ENCODE results near the gene MRGPRG. TPM values are rescaled to one million over a fixed set of nuclear protein-coding genes. Genes with fewer than 3 reads are reported as not detected.

MRGPRG gene
- total and polyA plus RNA-seq, 2 experiments from 2014 or later: not detected

- no peak for DNase-seq (ENCODE audit: low spot score)
Observed at GRCh38 chr11:3201112-3201581, 17.5 kb downstream of the MRGPRG start.

GRCh38 chr11:3200388-3201111, 18.1 kb downstream of the MRGPRG start:
- no peaks in the 10 kb centered on the region for H3K36me3 ChIP-seq (replicated peaks; ENCODE audit: insufficient read depth, low read depth)
- H3K4me3 ChIP-seq: no peak overlapping the region
- H3K79me2 ChIP-seq: no peaks in the 10 kb centered on the region
- H3K9me2 ChIP-seq (replicated peaks; ENCODE audit: insufficient read depth): no peaks in the 10 kb centered on the region
- H3K27me3 ChIP-seq: peaks cover 50% of the 10 kb centered on the region
- DNase-seq (ENCODE audit: low spot score): no peak
- no peaks in the 10 kb centered on the region for H3K9me3 ChIP-seq (ENCODE audit: low read depth)
- no peak for TF ChIP-seq EZH2 (IDR thresholded peaks at IDR 0.05; ENCODE audit: borderline replicate concordance)
- TF ChIP-seq EZH2phosphoT487 (IDR thresholded peaks at IDR 0.05; ENCODE audit: low read depth, severe bottlenecking, unreplicated experiment): no peak
- no peak for TF ChIP-seq CTCF (IDR thresholded peaks at IDR 0.05; ENCODE audit: poor library complexity)
- H2AFZ ChIP-seq: no peak overlapping the region
- H4K20me1 ChIP-seq (ENCODE audit: insufficient read depth, poor library complexity, severe bottlenecking): no peaks in the 10 kb centered on the region
- H3K27ac ChIP-seq: no peak overlapping the region
- no peaks in the 10 kb centered on the region for H3K4me1 ChIP-seq (ENCODE audit: insufficient read depth)
- H3K4me2 ChIP-seq: no peak overlapping the region
- WGBS (ENCODE audit: low lambda C conversion rate, missing lambda C conversion rate): 71% methylated on average over 9 of the region's 12 CpGs

More at GRCh38 chr11:3201112-3201581, 17.5 kb downstream of the MRGPRG start:
- Histone ChIP-seq H3K4me2 (no peak overlapping the region), H3K27me3 (peaks cover 50% of the 10 kb centered on the region), H3K27ac (no peak overlapping the region), H3K4me3 (no peak overlapping the region), H2AFZ (no peak overlapping the region), H3K4me1 (ENCODE audit: insufficient read depth) (no peaks in the 10 kb centered on the region), H3K79me2 (no peaks in the 10 kb centered on the region), H3K9me2 (replicated peaks; ENCODE audit: insufficient read depth) (no peaks in the 10 kb centered on the region), H3K36me3 (replicated peaks; ENCODE audit: insufficient read depth, low read depth) (no peaks in the 10 kb centered on the region), H4K20me1 (ENCODE audit: insufficient read depth, poor library complexity, severe bottlenecking) (no peaks in the 10 kb centered on the region), H3K9me3 (ENCODE audit: low read depth) (no peaks in the 10 kb centered on the region)
- 89% methylated on average over 15 of the region's 15 CpGs for WGBS (ENCODE audit: low lambda C conversion rate, missing lambda C conversion rate)
- TF ChIP-seq EZH2 (IDR thresholded peaks at IDR 0.05; ENCODE audit: borderline replicate concordance) (no peak), EZH2phosphoT487 (IDR thresholded peaks at IDR 0.05; ENCODE audit: low read depth, severe bottlenecking, unreplicated experiment) (no peak), CTCF (IDR thresholded peaks at IDR 0.05; ENCODE audit: poor library complexity) (no peak)

- no peaks in the 10 kb centered on the region for H4K20me1 ChIP-seq (ENCODE audit: insufficient read depth, poor library complexity, severe bottlenecking)
- no peaks in the 10 kb centered on the region for H3K79me2 ChIP-seq
- H2AFZ ChIP-seq: no peak overlapping the region
- H3K4me2 ChIP-seq: no peak overlapping the region
- no peak for TF ChIP-seq EZH2phosphoT487 (IDR thresholded peaks at IDR 0.05; ENCODE audit: low read depth, severe bottlenecking, unreplicated experiment)
- TF ChIP-seq CTCF (IDR thresholded peaks at IDR 0.05; ENCODE audit: poor library complexity): no peak
- no peak for TF ChIP-seq EZH2 (IDR thresholded peaks at IDR 0.05; ENCODE audit: borderline replicate concordance)
- DNase-seq (ENCODE audit: low spot score): no peak
- WGBS (ENCODE audit: low lambda C conversion rate, missing lambda C conversion rate): 82% methylated on average over 19 of the region's 19 CpGs
- H3K4me1 ChIP-seq (ENCODE audit: insufficient read depth): no peaks in the 10 kb centered on the region
- H3K9me3 ChIP-seq (ENCODE audit: low read depth): no peaks in the 10 kb centered on the region
- H3K27ac ChIP-seq: no peak overlapping the region
- H3K4me3 ChIP-seq: no peak overlapping the region
- H3K36me3 ChIP-seq (replicated peaks; ENCODE audit: insufficient read depth, low read depth): no peaks in the 10 kb centered on the region
- H3K27me3 ChIP-seq: peaks cover 41% of the 10 kb centered on the region
- H3K9me2 ChIP-seq (replicated peaks; ENCODE audit: insufficient read depth): no peaks in the 10 kb centered on the region
Observed at GRCh38 chr11:3199537-3200295, 18.9 kb downstream of the MRGPRG start.

All from hepatocyte (in vitro differentiated cells).